Glutamatergic neuron (in vitro differentiated cells): ENCODE data around the gene SLC26A11. TPM values are rescaled to one million over a fixed set of nuclear protein-coding genes. Genes with fewer than 3 reads are reported as not detected.

Experiments
- DNase-seq: peaks from one replicate; pipeline ENCODE4 v3.0.0; 2022
- H3K27ac Mint-ChIP-seq: one replicate; pipeline ENCODE4 v1.8.0; 2020; ENCODE audit warnings: mild to moderate bottlenecking, mixed read lengths, inconsistent platforms; ENCODE audit not compliant: unreplicated experiment
- H3K27me3 Mint-ChIP-seq: one replicate; pipeline ENCODE4 v1.8.0; 2020; ENCODE audit warnings: mild to moderate bottlenecking, moderate library complexity, mixed read lengths, inconsistent platforms; ENCODE audit not compliant: unreplicated experiment
- H3K36me3 Mint-ChIP-seq: one replicate; pipeline ENCODE4 v1.8.0; 2020; ENCODE audit warnings: mild to moderate bottlenecking, mixed read lengths, inconsistent platforms; ENCODE audit not compliant: unreplicated experiment
- H3K4me1 Mint-ChIP-seq: one replicate; pipeline ENCODE4 v1.8.0; 2020; ENCODE audit warnings: mild to moderate bottlenecking, low read depth, mixed read lengths, inconsistent platforms; ENCODE audit not compliant: unreplicated experiment
- H3K4me3 Mint-ChIP-seq: one replicate; pipeline ENCODE4 v1.8.0; 2020; ENCODE audit warnings: mild to moderate bottlenecking, mixed read lengths, inconsistent platforms; ENCODE audit not compliant: unreplicated experiment
- H3K9me3 Mint-ChIP-seq: one replicate; pipeline ENCODE4 v1.8.0; 2020; ENCODE audit warnings: mild to moderate bottlenecking, moderate library complexity, mixed read lengths, inconsistent platforms; ENCODE audit not compliant: unreplicated experiment
- total RNA-seq: library from RNA; stranded (reverse); fragmentation: NEBNext Ultra II Directional; extraction: Animal tissue kit (Norgen Biotek cat#: 25700); gene quantifications from one replicate; pipeline ENCODE4 v1.2.1, GENCODE V29; 2021; ENCODE audit not compliant: unreplicated experiment
- TF ChIP-seq, protein P1 (sequence below): fragments of 200-600 bp; sonication (generic); IDR thresholded peaks from one replicate; pipeline ENCODE4 v1.5.0; 2021; ENCODE audit not compliant: partially characterized antibody, unreplicated experiment

Gene SLC26A11
- total RNA-seq, 1 donor from 2014 or later, result 15.9 TPM

DNA sequence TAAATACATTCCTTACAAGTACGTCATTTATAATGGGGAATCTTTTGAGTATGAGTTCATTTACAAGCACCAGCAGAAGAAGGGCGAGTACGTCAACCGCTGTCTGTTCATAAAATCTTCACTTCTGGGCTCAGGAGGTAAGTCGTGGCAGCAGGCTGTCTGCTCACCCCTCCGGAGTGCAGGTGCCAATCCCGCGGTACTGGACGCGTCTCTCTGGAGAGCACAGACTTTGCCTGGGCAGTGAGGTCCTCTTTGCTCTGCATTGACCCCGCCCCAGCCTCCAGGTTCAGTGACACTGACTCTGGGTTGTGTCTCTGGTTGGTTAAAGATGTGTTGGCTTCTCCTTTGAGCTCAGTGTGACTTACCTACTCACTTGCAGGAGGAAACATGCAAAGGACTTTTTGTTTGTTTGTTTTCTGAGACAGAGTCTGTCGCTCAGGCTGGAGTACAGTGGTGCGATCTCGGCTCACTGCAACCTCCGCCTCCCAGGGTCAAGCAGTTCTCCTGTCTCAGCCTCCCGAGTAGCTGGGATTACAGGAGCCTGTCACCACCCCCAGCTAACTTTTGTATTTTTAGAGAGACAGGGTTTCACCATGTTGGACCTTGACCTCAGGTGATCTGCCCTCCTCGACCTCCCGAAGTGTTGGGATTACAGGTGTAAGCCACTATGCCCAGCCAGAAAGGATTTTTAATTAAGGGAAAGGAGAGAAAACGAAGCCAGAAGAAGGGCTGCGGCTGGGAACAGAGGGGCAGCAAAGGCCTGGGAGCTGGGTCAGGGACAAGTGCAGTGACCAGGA, 71.7 kb downstream of the SLC26A11 start:
- no peak overlapping the region for H3K27ac Mint-ChIP-seq
- DNase-seq, result no peak
- H3K4me3 Mint-ChIP-seq, result no peak overlapping the region

DNA sequence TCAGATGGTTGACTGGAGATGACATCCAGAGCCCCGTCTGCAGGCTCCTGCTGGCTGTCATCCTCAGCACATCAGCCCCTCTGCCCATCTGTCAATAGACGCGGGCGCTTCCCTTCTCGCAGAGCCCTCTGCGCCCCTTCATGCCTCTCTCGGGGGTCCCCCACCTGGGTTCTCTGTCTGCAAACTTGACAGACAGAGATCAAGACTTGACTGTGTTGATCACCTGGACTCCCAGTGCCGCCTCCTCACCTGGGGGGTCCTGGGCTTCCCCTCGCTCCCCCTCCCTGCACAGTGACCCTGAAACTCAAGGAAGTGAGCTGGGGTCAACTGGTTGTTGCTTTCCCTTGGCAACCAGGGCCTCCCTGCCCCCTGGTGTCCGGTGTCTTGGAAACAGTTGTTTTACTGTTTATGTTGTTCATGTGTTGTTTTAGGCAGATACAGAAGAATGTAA, 72.3 kb downstream of the SLC26A11 start:
- Mint-ChIP-seq H3K27ac (no peak overlapping the region), H3K27me3 (peaks cover 2% of the 10 kb centered on the region), H3K4me1 (peaks cover 2% of the 10 kb centered on the region), H3K9me3 (no peaks in the 10 kb centered on the region), H3K4me3 (no peak overlapping the region), H3K36me3 (peaks cover 6% of the 10 kb centered on the region)
- peak; percentile 12 for DNase-seq
- TF ChIP-seq, protein P1, sequence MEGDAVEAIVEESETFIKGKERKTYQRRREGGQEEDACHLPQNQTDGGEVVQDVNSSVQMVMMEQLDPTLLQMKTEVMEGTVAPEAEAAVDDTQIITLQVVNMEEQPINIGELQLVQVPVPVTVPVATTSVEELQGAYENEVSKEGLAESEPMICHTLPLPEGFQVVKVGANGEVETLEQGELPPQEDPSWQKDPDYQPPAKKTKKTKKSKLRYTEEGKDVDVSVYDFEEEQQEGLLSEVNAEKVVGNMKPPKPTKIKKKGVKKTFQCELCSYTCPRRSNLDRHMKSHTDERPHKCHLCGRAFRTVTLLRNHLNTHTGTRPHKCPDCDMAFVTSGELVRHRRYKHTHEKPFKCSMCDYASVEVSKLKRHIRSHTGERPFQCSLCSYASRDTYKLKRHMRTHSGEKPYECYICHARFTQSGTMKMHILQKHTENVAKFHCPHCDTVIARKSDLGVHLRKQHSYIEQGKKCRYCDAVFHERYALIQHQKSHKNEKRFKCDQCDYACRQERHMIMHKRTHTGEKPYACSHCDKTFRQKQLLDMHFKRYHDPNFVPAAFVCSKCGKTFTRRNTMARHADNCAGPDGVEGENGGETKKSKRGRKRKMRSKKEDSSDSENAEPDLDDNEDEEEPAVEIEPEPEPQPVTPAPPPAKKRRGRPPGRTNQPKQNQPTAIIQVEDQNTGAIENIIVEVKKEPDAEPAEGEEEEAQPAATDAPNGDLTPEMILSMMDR, result no peak

More for the DNA sequence above, 71.7 kb downstream of the SLC26A11 start:
- TF ChIP-seq, protein P1, result no peak
- Mint-ChIP-seq H3K4me1 (peaks cover 2% of the 10 kb centered on the region), H3K36me3 (peaks cover 6% of the 10 kb centered on the region), H3K27me3 (peaks cover 2% of the 10 kb centered on the region), H3K9me3 (no peaks in the 10 kb centered on the region)

DNA sequence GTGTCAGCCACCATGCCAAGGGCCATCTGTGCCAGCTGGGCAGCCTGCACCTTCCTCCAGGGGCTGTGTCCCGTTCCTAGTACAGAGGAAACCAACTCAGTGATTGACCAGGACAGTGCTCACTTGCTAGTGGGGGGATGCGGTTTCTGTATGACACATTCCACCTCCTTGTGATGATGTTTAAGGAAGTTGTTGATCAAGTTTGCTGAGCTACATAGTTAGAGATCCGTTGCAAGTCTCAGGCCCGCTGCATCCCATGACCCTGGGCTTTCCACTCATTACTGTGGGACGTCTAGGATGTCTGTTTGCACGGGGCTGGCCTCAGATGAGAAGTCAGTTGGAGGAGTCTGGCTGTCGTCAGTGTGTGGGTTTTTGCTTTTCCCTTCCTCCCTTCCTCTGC, 74.0 kb downstream of the SLC26A11 start:
- H3K4me3 Mint-ChIP-seq, result no peak overlapping the region
- H3K9me3 Mint-ChIP-seq, result no peaks in the 10 kb centered on the region
- TF ChIP-seq, protein P1, result no peak
- peaks cover 2% of the 10 kb centered on the region for H3K27me3 Mint-ChIP-seq
- H3K4me1 Mint-ChIP-seq, result peaks cover 2% of the 10 kb centered on the region
- peaks cover 6% of the 10 kb centered on the region for H3K36me3 Mint-ChIP-seq
- H3K27ac Mint-ChIP-seq, result no peak overlapping the region
- DNase-seq, result peak; percentile 2

DNA sequence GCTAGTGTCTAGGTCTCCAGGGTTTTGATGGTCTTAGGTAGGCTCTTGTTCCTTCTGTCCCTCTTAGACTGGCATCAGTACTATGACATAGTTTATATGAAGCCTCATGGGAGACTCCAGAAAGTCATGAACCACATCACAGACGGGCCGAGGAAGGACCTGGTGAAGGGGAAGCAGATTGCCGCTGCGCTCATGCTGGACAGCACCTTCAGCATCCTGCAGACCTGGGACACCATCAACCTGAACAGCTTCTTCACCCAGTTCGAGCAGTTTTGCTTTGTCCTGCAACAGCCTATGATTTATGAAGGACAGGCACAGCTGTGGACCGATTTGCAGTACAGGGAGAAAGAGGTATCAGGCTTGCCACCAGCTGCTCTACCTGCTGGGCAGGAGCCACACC, 74.4 kb downstream of the SLC26A11 start:
- no peak overlapping the region for H3K27ac Mint-ChIP-seq
- peak; percentile 1 for DNase-seq
- H3K4me1 Mint-ChIP-seq, result no peaks in the 10 kb centered on the region
- H3K9me3 Mint-ChIP-seq, result no peaks in the 10 kb centered on the region
- H3K36me3 Mint-ChIP-seq, result peaks cover 6% of the 10 kb centered on the region
- TF ChIP-seq, protein P1, result no peak
- peaks cover 2% of the 10 kb centered on the region for H3K27me3 Mint-ChIP-seq
- no peak overlapping the region for H3K4me3 Mint-ChIP-seq

DNA sequence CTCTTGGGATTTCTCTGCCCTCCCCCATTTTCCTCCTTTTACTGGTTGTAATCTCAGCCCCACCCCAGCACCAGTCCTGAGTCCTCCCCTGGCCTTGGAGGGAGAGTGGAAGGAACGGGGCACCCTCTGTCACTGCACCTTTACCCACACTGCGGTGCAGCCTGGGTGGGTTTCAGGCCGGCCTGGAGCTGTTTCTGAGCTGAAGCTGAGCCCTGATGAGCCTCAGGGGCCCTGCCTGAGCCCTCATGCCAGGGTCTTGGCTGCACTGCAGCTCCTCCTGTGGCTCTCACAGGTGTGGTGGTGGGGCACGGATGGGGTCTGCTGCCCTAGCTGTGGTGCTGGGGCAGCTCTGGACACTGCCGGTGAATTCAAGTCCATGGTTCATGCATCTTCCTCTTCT, 74.9 kb downstream of the SLC26A11 start:
- DNase-seq, result no peak
- Mint-ChIP-seq H3K27ac (no peak overlapping the region), H3K4me3 (no peak overlapping the region), H3K9me3 (no peaks in the 10 kb centered on the region), H3K4me1 (no peaks in the 10 kb centered on the region), H3K36me3 (peaks cover 6% of the 10 kb centered on the region), H3K27me3 (peaks cover 2% of the 10 kb centered on the region)
- TF ChIP-seq, protein P1, result no peak
